NCI-H2081 treated with DMSO at 0.1 percent for 48 hours (cell line): ENCODE measurements around the gene MTO1.
"Not testable (repeated sequence)": the region's sequence is repeated elsewhere in the genome, so short reads cannot be mapped to it uniquely, and the experiment has no call there.

Experiments
- DNase-seq: peaks from one replicate; lab custom pipeline; 2025; lab: John Stamatoyannopoulos, UW

The MTO1 gene, protein sequence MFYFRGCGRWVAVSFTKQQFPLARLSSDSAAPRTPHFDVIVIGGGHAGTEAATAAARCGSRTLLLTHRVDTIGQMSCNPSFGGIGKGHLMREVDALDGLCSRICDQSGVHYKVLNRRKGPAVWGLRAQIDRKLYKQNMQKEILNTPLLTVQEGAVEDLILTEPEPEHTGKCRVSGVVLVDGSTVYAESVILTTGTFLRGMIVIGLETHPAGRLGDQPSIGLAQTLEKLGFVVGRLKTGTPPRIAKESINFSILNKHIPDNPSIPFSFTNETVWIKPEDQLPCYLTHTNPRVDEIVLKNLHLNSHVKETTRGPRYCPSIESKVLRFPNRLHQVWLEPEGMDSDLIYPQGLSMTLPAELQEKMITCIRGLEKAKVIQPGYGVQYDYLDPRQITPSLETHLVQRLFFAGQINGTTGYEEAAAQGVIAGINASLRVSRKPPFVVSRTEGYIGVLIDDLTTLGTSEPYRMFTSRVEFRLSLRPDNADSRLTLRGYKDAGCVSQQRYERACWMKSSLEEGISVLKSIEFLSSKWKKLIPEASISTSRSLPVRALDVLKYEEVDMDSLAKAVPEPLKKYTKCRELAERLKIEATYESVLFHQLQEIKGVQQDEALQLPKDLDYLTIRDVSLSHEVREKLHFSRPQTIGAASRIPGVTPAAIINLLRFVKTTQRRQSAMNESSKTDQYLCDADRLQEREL

DNA sequence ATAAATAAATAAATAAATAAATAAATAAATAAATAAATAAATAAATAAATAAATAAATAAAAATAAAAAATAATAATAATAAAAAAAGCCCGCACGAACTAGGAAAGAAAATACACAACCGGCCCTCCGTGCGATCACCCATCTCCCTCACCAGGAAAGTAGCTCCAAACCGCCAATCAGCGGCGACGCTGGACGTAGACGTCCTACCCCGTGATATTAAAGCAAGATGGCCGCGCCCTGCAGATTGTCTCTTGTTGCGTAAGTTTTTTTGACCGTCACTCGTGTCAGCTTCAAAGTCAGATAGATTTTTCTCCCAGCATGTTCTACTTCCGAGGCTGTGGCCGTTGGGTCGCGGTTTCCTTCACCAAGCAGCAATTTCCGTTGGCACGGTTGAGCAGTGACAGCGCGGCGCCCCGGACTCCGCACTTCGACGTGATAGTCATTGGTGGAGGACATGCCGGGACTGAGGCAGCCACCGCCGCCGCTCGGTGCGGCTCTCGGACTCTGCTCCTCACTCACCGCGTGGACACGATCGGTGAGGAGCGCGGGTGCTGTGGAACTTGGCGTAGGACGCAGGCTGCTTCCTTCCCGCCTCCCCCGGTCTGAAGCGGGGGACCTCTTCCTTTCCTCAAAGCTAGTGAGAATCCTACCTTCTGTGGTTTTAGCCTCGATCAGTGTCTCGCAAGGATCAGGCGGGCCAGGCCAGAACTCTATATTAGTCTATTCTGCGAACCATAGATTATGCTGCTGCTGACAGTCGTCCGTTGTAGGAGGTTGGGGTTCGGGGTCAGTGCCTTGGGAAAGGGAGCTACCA, at the start of gene MTO1:
TSS of gene MTO1 (plus strand) at position 201 of the 814 bp plus-strand sequence. CDS start at position 319, 118 bp downstream.
- DNase-seq: peak; percentile 44

DNA sequence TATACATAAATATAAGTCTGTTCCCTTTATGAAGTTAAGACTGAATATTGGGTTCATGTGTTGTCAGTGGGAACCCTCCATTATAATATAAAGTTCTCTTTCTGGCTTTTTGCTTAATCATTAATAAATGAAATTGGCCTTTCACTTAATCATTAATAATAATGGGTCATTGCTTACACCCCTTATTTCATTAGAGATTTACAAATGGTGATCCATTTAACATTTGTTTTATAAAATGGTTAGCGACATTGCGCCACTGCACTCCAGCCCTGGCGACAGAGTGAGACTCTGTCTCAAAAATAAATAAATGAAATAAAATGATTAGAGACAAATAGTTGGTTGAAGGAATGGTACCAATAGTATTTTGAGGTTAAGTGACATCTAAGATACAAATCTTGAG, 48.4 kb upstream of the MTO1 start:
- DNase-seq: no peak

DNA sequence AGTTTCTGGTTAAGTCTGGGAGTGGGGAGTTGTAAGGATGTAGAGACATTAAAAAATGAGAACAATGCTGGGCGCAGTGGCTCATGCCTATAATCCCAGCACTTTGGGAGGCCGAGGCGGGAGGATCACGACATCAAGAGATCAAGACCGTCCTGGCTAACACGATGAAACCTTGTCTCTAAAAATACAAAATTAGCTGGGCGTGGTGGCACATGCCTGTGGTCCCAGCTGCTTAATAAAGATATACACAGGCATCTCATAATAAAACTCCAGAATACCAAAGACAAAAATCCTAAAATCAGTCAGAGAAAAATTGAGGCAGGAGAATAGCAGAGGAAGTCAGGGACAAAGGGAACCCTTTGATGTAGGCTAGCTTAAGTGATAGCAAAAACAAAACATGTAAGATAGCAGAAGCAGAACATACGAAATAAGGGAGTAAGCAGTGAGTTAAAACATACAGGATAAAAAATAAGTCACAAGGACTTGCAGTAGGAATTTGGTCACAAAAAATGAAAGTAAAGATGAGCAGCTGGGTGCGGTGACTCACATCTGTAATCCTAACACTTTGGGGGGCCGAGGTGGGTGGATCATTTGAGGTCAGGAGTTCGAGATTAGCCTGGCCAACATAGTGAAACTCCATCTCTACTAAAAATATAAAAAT, 43.3 kb upstream of the MTO1 start:
- no peak for DNase-seq

DNA sequence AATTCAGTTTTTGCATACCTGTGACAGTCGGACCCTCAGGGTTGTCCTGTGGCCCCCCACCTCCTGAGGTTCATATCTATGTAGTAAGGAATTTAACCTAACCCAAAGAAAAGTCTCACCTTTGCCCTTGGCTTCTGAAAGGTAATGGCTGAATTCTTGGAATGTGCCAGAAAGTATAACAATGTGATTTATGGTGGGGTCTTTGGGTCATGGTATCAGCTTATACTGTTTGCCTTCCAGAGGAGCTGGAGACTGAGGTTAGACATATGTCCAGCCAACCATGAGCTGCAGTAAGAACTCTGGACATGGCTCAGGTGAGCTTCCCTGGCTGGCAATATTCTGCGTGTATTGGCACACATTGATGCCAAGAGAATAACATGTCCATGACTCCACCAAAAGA, 40.0 kb upstream of the MTO1 start:
- no peak for DNase-seq

DNA sequence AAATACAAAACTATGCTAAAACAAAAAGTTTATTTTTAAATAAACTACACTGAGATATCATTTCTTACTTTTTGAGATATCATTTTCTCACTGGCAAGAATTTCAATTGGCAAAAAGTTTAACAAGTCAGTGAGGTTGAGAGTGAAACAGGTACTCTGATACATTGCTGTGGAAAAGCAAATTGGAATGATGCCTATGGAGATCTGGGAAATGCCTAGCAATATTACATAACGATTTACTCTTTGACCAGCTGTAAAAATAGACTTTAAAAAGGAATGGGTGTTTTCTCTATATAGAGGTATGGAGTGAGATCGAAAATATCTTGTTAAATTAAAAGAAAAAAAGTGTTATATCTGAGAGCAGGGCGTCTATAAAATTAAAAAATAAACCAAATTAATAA, 26.3 kb upstream of the MTO1 start:
- DNase-seq: no peak

DNA sequence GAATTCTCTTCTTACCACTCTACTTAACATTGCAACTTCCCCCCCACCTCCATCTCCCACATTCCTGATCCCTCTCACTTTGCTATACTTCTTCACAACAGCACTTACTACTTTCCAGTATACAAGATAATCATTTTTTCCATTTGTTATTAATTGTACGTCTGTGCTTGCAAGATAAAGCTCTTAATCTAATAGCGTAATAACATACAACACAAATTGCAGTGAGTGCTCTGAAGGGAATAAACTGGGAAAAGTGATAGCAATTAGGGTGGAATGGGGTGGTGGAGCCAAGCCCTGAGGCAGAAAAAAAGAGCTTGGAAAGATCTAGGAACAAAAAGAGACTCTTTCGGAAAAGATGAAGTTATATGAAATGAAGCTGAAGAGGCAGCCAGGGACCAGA, 18.0 kb upstream of the MTO1 start:
- DNase-seq: no peak

DNA sequence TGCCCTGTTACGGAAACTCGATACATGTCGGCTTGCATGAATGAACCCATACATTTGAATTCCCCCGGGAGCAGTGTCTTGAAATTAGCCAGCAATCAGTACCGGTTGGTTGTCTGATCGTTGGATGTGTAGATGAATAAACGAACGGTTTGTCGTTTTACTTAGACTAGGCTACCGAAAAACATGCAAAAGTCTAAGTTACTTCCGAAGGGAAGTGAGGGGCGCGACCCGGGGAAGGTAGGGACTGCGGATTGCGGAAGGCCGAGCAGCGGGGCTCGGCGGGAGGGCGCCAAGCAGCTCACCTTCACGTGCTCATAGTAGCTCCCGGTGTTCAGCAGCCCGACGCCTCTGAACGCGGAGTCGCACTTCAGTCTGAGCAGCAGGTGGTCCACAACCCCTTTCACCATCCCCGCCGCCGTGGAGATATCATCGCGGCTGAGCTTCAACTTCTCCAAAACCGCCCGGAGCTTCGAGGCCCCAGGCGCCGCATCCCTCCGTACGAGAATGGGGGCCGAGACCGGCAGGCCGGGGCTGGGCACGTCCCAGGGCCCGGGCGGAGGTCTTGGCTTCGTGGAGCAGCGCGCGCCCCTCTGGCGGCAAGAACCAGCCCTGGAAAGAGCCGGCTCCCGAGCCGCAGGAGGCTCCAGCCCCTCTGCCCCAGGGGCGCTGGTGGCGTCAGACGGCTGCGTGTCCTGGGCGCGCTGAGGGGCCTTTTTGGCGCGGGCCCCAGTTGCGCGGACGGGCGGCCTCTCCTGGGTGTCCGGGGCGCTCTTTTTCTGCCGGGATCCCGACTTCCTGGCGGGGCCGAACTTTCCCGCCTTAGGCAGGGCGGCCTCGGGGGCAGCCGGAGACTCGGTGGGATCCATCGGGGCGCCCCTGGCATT, 10.1 kb upstream of the MTO1 start:
- DNase-seq: no peak

DNA sequence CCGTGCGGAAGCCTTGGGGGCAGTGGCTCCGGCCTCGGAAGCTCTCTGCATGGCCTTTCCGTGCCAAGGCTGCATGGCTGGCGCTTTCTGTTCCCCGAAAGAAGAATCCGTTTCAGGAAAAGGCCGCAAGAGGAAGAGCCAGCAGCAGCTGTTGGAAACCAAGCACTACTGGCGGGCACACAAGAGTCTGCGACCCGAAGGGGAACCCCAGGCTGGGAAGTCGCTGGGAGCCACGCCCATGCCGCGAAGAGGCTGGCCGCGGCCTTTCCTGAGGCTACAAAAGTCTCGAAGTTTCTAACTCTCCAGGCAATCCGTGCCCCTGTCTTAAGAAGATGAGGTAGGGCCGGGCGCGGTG, 9.5 kb upstream of the MTO1 start, which contains the start of gene CGAS:
TSS of gene CGAS (minus strand) at position 191 of the 355 bp plus-strand sequence. CDS start at position 75, 116 bp downstream.
- no peak for DNase-seq

DNA sequence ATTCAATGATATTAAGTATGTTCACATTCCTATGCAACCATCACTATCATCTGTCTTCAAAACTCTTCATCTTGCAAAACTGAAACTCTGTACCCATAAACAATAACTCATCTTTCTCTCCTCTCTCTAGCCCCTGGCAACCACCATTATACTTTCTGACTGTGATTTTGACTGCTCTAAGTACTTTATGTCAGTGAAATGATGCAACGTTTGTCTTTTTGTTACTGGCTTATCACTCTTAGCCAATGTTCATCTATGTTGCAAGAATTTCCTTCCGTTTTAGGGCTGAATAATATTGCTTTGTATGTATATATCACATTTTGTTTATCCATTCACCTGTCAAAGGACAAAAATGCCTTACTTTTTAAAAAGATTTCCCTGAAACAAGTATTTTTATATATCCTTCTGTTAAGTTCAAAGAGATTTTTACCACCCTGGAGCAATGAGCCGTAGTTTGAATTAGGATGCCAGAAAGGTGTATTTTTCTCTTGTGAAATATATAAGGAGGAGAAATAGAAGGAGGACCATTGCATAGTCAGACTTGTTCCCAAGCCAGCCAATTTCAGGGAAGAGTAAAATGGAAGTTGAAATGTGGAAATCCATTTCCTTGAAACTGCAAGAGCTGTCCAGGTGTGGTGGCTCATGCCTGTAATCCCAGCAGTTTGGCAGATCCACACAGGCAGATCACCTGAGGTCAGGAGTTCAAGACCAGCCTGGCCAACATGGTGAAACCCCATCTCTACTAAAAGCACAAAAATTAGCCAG, 5.5 kb upstream of the MTO1 start:
- no peak for DNase-seq

DNA sequence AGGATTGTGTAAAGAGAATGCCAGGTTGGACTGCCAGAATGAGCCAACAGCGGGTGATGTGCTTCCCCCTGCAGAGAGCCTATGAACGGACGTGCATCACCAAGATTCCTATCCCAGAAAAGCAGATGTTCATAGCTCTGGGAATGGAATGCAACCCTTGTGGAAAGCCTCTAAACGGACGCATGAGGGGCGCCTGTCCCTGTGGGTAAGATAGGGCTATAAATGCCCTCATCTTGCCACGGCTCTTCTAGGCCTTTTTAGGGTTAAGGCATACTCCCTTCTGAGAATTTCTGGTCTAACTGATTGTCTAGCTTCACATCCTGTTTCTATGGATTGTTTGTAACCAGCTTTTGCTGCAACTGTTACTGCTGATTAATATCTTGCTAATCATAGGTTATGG, 2.1 kb upstream of the MTO1 start:
- DNase-seq: not testable (repeated sequence)

DNA sequence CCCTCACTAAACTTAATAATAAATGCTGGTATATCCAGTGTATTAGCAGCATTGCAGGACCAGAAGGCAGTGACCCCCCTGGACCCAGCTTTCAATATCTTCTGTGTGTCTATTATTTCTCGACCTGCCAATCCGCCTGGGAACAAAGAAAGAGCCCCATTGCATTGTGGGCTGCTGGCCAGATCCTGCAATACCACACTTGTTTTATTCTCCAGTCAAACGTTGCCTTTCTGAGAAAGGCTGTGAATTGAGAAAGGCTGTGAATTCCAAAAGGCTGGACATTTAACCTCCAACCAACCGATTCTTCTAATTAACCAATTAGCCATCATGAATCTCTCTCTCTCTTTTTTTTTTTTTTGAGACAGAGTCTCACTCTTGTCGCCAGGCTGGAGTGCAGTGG, 1.5 kb upstream of the MTO1 start:
- no peak for DNase-seq

DNA sequence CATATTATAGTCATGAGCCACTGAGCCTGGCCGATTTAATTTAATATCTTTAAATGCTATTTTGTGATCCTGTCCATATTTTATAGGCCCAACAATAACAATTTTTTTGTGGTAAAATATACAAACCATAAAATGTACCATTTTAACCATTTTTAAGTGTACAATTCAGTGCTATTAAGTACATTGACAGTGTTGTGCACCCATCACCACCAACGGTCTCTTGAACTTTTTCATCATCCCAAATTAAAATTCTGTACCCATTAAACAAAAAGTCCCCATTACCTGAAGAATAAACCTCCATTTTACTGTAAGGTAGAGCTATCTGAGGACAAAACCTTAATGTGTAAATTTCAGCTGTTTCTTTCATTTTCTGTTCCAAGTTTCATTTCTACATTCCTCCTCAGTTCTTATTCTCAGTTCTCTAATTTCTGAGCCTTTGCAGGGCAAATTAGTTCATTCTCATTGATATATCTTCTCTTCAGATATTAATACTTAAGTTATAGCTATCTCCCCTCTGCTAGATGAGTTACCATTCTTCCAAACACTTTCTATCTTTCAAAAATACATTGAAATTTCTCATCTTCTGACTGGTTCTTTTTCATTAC, 10.3 kb downstream of the MTO1 start:
- no peak for DNase-seq

DNA sequence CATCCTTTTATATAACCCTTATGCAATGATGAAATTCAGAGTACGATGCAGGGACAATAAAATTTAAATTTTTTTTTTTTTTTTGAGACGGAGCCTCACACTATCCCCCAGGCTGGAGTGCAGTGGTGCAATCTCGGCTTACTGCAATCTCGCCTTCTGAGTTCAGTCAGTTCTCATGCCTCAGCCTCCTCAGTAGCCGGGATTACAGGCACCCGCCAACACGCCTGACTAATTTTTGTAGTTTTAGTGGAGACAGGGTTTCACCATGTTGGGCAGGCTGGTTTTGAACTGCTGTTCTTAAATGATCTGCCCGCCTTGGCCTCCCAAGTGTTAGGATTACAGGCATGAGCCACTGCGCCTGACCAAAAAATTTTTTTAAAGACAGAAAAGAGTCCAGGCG, 15.2 kb downstream of the MTO1 start:
- no peak for DNase-seq

DNA sequence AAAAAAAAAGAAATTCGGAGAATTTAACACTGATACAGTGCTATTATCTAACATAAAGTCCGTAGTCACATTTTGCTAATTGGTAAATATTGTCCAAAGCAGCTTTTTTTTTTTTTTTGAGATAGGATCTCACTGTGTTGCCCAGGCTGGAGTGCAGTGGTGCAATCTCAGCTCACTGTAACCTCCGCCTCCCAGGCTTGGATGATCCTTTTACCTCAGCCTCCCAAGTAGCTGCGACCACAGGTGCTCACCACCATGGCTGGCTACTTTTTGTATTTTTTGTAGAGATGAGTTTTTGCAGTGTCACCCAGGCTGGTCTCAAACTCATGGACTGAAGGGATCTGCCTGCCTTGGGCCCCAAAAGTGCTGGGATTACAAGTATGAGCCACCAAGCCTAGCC, 15.9 kb downstream of the MTO1 start:
- no peak for DNase-seq

DNA sequence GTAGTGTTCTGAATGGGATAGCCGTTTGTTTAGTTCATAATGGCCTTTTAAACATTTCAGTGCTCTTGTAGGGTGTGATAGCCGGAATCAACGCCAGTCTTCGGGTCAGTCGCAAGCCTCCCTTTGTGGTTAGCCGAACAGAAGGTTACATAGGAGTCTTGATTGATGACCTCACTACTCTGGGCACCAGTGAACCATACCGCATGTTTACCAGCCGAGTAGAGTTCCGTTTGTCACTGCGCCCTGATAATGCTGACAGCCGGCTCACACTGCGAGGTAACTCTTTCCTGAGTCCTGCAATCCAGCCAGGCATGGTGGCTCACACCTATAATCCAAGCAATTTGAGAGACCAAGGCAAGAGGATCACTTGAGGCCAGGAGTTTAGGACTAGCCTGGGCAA, 20.4 kb downstream of the MTO1 start:
- no peak for DNase-seq

DNA sequence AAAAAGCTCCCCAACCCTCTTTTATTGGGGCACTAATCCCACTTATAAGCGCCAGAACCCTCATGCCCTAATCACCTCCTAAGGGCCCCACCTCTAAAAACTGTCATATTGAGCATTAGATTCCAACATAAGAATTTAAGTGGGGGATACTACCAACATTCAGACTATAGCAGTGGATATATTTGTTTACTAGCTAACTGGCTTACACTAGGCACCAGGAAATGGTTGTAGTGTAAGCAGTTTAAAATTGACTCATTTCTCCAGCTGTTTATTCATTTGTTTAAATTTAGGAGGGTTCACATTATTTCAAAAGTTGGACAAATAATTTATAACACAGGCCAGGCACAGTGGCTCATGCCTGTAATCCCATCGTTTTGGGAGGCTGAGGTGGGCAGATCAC, 22.9 kb downstream of the MTO1 start:
- DNase-seq: no peak

DNA sequence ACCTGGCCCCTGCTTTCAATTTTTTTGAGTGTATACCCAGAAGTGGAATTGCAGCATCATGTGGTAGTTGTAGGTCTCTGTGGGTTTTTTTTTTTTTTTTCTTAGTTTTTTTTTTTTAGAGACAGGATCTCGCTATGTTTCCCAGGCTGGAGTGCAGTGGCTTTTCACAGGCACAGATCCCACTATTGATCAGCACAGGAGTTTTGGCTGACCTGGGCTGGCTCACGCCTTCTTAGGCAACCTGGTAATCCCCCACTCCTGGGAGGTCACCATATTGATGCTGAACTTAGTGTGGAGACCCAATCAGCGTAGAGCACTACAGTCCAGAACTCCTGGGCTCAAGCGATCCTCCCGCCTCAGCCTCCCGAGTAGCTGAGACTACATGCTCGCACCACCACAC, 25.9 kb downstream of the MTO1 start:
- no peak for DNase-seq

DNA sequence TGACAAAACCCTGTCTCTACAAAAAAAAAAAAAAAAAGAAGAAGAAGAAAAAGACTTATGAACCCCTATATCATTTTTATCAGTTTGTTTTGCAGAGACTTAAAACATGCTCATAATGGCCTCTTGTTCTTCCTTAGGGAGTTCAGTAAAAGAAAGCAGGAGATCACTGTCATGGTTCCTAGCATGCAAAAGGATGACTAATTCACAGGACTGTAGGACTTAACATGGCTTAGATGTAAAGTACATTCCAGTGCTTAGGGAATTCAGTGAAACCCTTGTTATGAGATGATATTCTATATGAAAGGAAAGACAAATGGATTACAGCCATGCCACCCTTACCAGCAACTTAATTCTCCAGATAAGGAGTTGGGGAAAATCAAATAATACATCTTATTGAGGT, 29.8 kb downstream of the MTO1 start:
- DNase-seq: no peak

DNA sequence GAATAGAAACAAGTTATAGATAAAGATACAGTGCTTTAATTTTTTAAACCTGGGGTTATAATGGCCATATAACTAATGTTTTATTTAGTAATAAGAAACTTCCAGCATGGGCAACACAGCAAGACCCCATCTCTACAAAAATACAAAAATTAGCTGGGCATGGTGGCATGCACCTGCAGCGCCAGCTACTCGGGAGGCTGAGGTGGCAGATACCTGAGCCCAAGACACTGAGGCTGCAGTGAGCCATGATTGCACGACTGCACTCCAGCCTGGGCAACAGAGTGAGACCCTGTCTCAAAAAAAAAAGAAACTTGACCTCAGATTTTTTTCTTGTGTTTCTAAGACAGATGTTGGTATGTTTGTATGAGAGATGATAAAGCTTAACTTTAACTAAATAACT, 36.4 kb downstream of the MTO1 start:
- DNase-seq: no peak
